HEK293T (cell line): ENCODE results near the gene EHD4.

Source experiments
- CTCF ChIA-PET: fragments of 350-600 bp; formaldehyde crosslinking; extraction: SDS; loops from one replicate; lab custom pipeline; 2021; ENCODE audit warnings: antibody characterized with exemption, inconsistent platforms; lab: Yijun Ruan, JAX
- POLR2A ChIA-PET: fragments of 350-600 bp; formaldehyde crosslinking; extraction: SDS; loops from one replicate; lab custom pipeline; 2020; ENCODE audit warnings: antibody characterized with exemption, inconsistent platforms; lab: Yijun Ruan, JAX
- DNase-seq: peaks from one replicate; pipeline ENCODE4 v3.0.0; 2012; ENCODE audit warnings: mixed read lengths; ENCODE audit errors: extremely low spot score
- ARNT ChIP-seq: fragments of 450-650 bp; IDR thresholded peaks from 2 replicates; pipeline ENCODE4 v1.6.1; 2017; ENCODE audit warnings: mild to moderate bottlenecking
- BHLHE40 ChIP-seq: fragments of 450-650 bp; IDR thresholded peaks from 2 replicates; pipeline ENCODE4 v1.6.1; 2016; ENCODE audit warnings: mild to moderate bottlenecking, moderate library complexity, borderline replicate concordance
- CTBP1 ChIP-seq: fragments of 450-650 bp; IDR thresholded peaks from 2 replicates; pipeline ENCODE4 v1.6.1; 2016; ENCODE audit warnings: borderline replicate concordance
- ELF4 ChIP-seq: fragments of 450-650 bp; IDR thresholded peaks from 2 replicates; pipeline ENCODE4 v1.6.1; 2017; ENCODE audit warnings: antibody characterized with exemption
- FOXA1 ChIP-seq: fragments of 450-650 bp; IDR thresholded peaks from 2 replicates; pipeline ENCODE4 v1.6.1; 2016; ENCODE audit warnings: mild to moderate bottlenecking
- FOXK2 ChIP-seq: fragments of 450-650 bp; IDR thresholded peaks from 2 replicates; pipeline ENCODE4 v1.6.1; 2016; ENCODE audit warnings: mild to moderate bottlenecking
- FOXM1 ChIP-seq: fragments of 450-650 bp; IDR thresholded peaks from 2 replicates; pipeline ENCODE4 v1.6.1; 2017; ENCODE audit warnings: mild to moderate bottlenecking, borderline replicate concordance
- HDGF ChIP-seq: fragments of 450-650 bp; IDR thresholded peaks from 2 replicates; pipeline ENCODE4 v1.6.1; 2017; ENCODE audit warnings: antibody characterized with exemption, borderline replicate concordance
- L3MBTL2 ChIP-seq: fragments of 450-650 bp; conservative IDR thresholded peaks from 2 replicates; pipeline ENCODE4 v1.6.1; 2016; ENCODE audit warnings: mild to moderate bottlenecking
- LEF1 ChIP-seq: fragments of 450-650 bp; IDR thresholded peaks from 2 replicates; pipeline ENCODE4 v1.6.1; 2017; ENCODE audit warnings: mild to moderate bottlenecking, borderline replicate concordance
- NFRKB ChIP-seq: fragments of 450-650 bp; IDR thresholded peaks from 2 replicates; pipeline ENCODE4 v1.6.1; 2016; ENCODE audit warnings: mild to moderate bottlenecking, moderate library complexity
- PKNOX1 ChIP-seq: fragments of 450-650 bp; IDR thresholded peaks from 2 replicates; pipeline ENCODE4 v1.6.1; 2016
- SP1 ChIP-seq: fragments of 450-650 bp; IDR thresholded peaks from 2 replicates; pipeline ENCODE4 v1.6.1; 2017
- SUZ12 ChIP-seq: fragments of 450-650 bp; IDR thresholded peaks from 2 replicates; pipeline ENCODE4 v1.6.1; 2016; ENCODE audit warnings: mild to moderate bottlenecking
- TARDBP ChIP-seq: fragments of 450-650 bp; IDR thresholded peaks from 2 replicates; pipeline ENCODE4 v1.6.1; 2016
- ZNF384 ChIP-seq: fragments of 450-650 bp; IDR thresholded peaks from 2 replicates; pipeline ENCODE4 v1.6.1; 2016

The EHD4 gene

GRCh38 chr15:42009474-42009873, 37.1 kb upstream of the EHD4 start:
- DNase-seq, result no peak
- ChIA-PET CTCF (no interaction called here), POLR2A (no interaction called here)
- no peak for TF ChIP-seq LEF1
- no peak for TF ChIP-seq NFRKB
- TF ChIP-seq L3MBTL2, result no peak
- no peak for TF ChIP-seq PKNOX1
- no peak for TF ChIP-seq CTBP1
- TF ChIP-seq SUZ12, result no peak
- TF ChIP-seq TARDBP, result no peak

- POLR2A ChIA-PET, result no interaction called here
- TF ChIP-seq FOXM1 (no peak), ZNF384 (no peak)
- CTCF ChIA-PET, result no interaction called here
- DNase-seq, result no peak
Observed at GRCh38 chr15:42009022-42009421, 36.7 kb upstream of the EHD4 start.

GRCh38 chr15:42007386-42007785, 35.0 kb upstream of the EHD4 start:
- CTCF ChIA-PET, result no interaction called here
- TF ChIP-seq ELF4, result no peak
- TF ChIP-seq FOXK2, result no peak
- TF ChIP-seq PKNOX1, result no peak
- no peak for TF ChIP-seq L3MBTL2
- no peak for TF ChIP-seq SP1
- TF ChIP-seq FOXM1, result no peak
- DNase-seq, result no peak
- POLR2A ChIA-PET, result no interaction called here

GRCh38 chr15:42002333-42002732, 30.0 kb upstream of the EHD4 start:
- TF ChIP-seq ARNT, result no peak
- TF ChIP-seq PKNOX1, result no peak
- no peak for TF ChIP-seq TARDBP
- TF ChIP-seq SUZ12, result no peak
- TF ChIP-seq NFRKB, result no peak
- TF ChIP-seq L3MBTL2, result no peak
- TF ChIP-seq HDGF, result no peak
- no peak for TF ChIP-seq SP1
- TF ChIP-seq FOXA1, result no peak
- no peak for TF ChIP-seq BHLHE40
- no peak for TF ChIP-seq ELF4
- no peak for TF ChIP-seq ZNF384
- TF ChIP-seq CTBP1, result no peak
- DNase-seq, result no peak
- CTCF ChIA-PET, result no interaction called here
- POLR2A ChIA-PET, result no interaction called here

GRCh38 chr15:42001236-42001635, 28.9 kb upstream of the EHD4 start:
- CTCF ChIA-PET, result no interaction called here
- TF ChIP-seq NFRKB, result no peak
- TF ChIP-seq CTBP1, result no peak
- no peak for TF ChIP-seq ARNT
- TF ChIP-seq SUZ12, result no peak
- no peak for TF ChIP-seq BHLHE40
- TF ChIP-seq LEF1, result no peak
- TF ChIP-seq L3MBTL2, result no peak
- TF ChIP-seq PKNOX1, result no peak
- no peak for DNase-seq
- POLR2A ChIA-PET, result no interaction called here

GRCh38 chr15:41999290-42000285, 27.2 kb upstream of the EHD4 start:
- no peak for DNase-seq
- ChIA-PET CTCF (no interaction called here), POLR2A (no interaction called here)
- TF ChIP-seq NFRKB (no peak), L3MBTL2 (no peak), TARDBP (no peak), SP1 (no peak), FOXK2 (no peak), CTBP1 (no peak), ZNF384 (no peak), ELF4 (no peak)
